ENCODE data around the gene NMNAT2. TPM values are rescaled to one million over a fixed set of nuclear protein-coding genes. Genes with fewer than 3 reads are reported as not detected.

NMNAT2 gene
- total RNA-seq, 1 experiment from 2014 or later, result 0.17 TPM

- BruUV-seq (replicated peaks), result no TSS peak
- Histone ChIP-seq H3K9me3 (ENCODE audit: low read depth, low read length, poor library complexity, severe bottlenecking) (no peaks in the 10 kb centered on the region), H3K36me3 (ENCODE audit: insufficient read depth, low read length, poor library complexity, severe bottlenecking) (no peaks in the 10 kb centered on the region), H3K4me3 (ENCODE audit: low read depth, low read length, poor library complexity, severe bottlenecking) (no peak overlapping the region), H3K27me3 (replicated peaks; ENCODE audit: insufficient read depth, low read depth, low read length, poor library complexity) (no peaks in the 10 kb centered on the region), H3K4me1 (ENCODE audit: insufficient read depth, low read length, poor library complexity, severe bottlenecking) (peaks cover 15% of the 10 kb centered on the region), H3K27ac (ENCODE audit: low read depth, low read length, poor library complexity, severe bottlenecking) (no peak overlapping the region)
- DNase-seq (ENCODE audit: low spot score), result no peak
- POLR2A ChIA-PET (ENCODE audit: low non-redundant PET), result no interaction called here
- TF ChIP-seq EZH2 (IDR thresholded peaks at IDR 0.05; ENCODE audit: borderline replicate concordance, low read depth, low read length, poor library complexity, severe bottlenecking) (no peak), CTCF (conservative IDR thresholded peaks at IDR 0.05; ENCODE audit: low read depth, low read length) (no peak)
- CTCF ChIA-PET, result no interaction called here
- intact Hi-C loops (cut with micrococcal nuclease; ENCODE audit: unreplicated experiment), result no loop called here
Measured at GRCh38 chr1:183240526-183240825, 177.7 kb downstream of the NMNAT2 start.

GRCh38 chr1:183239793-183240525, 178.2 kb downstream of the NMNAT2 start:
- Histone ChIP-seq H3K27ac (ENCODE audit: low read depth, low read length, poor library complexity, severe bottlenecking) (no peak overlapping the region), H3K36me3 (ENCODE audit: insufficient read depth, low read length, poor library complexity, severe bottlenecking) (no peaks in the 10 kb centered on the region), H3K9me3 (ENCODE audit: low read depth, low read length, poor library complexity, severe bottlenecking) (no peaks in the 10 kb centered on the region), H3K27me3 (replicated peaks; ENCODE audit: insufficient read depth, low read depth, low read length, poor library complexity) (no peaks in the 10 kb centered on the region), H3K4me3 (ENCODE audit: low read depth, low read length, poor library complexity, severe bottlenecking) (no peak overlapping the region), H3K4me1 (ENCODE audit: insufficient read depth, low read length, poor library complexity, severe bottlenecking) (peaks cover 16% of the 10 kb centered on the region)
- POLR2A ChIA-PET (ENCODE audit: low non-redundant PET), result no interaction called here
- intact Hi-C loops (cut with micrococcal nuclease; ENCODE audit: unreplicated experiment), result no loop called here
- CTCF ChIA-PET, result no interaction called here
- DNase-seq (ENCODE audit: low spot score), result no peak
- no peak for TF ChIP-seq CTCF (conservative IDR thresholded peaks at IDR 0.05; ENCODE audit: low read depth, low read length)
- TF ChIP-seq EZH2 (IDR thresholded peaks at IDR 0.05; ENCODE audit: borderline replicate concordance, low read depth, low read length, poor library complexity, severe bottlenecking), result no peak
- BruUV-seq (replicated peaks), result no TSS peak

GRCh38 chr1:183239220-183239742, 178.9 kb downstream of the NMNAT2 start:
- H3K9me3 ChIP-seq (ENCODE audit: low read depth, low read length, poor library complexity, severe bottlenecking), result no peaks in the 10 kb centered on the region
- no TSS peak for BruUV-seq (replicated peaks)
- CTCF ChIA-PET, result no interaction called here
- H3K27me3 ChIP-seq (replicated peaks; ENCODE audit: insufficient read depth, low read depth, low read length, poor library complexity), result no peaks in the 10 kb centered on the region
- H3K4me3 ChIP-seq (ENCODE audit: low read depth, low read length, poor library complexity, severe bottlenecking), result no peak overlapping the region
- no peak for DNase-seq (ENCODE audit: low spot score)
- H3K27ac ChIP-seq (ENCODE audit: low read depth, low read length, poor library complexity, severe bottlenecking), result no peak overlapping the region
- POLR2A ChIA-PET (ENCODE audit: low non-redundant PET), result no interaction called here
- no peaks in the 10 kb centered on the region for H3K36me3 ChIP-seq (ENCODE audit: insufficient read depth, low read length, poor library complexity, severe bottlenecking)
- H3K4me1 ChIP-seq (ENCODE audit: insufficient read depth, low read length, poor library complexity, severe bottlenecking), result peaks cover 14% of the 10 kb centered on the region
- intact Hi-C loops (cut with micrococcal nuclease; ENCODE audit: unreplicated experiment), result no loop called here
- TF ChIP-seq CTCF (conservative IDR thresholded peaks at IDR 0.05; ENCODE audit: low read depth, low read length) (no peak), EZH2 (IDR thresholded peaks at IDR 0.05; ENCODE audit: borderline replicate concordance, low read depth, low read length, poor library complexity, severe bottlenecking) (no peak)
